Mesothelial cell of epicardium (in vitro differentiated cells): ENCODE results near the gene PDE7B. TPM values are rescaled to one million over a fixed set of nuclear protein-coding genes. Genes with fewer than 3 reads are reported as not detected.

Experiments
- DNase-seq, 2 experiments: peaks; one replicate each; pipeline ENCODE4 v3.0.0; 2021; ENCODE audit warnings: low spot score in 2 of 2; ENCODE audit not compliant: unreplicated experiment in 2 of 2
- H3K27ac Mint-ChIP-seq: 2 replicates; pipeline ENCODE4 v1.8.0; 2021; ENCODE audit warnings: mixed read lengths
- H3K27me3 Mint-ChIP-seq: 2 replicates; pipeline ENCODE4 v1.8.0; 2021; ENCODE audit warnings: low read depth, mixed read lengths
- H3K36me3 Mint-ChIP-seq: 2 replicates; pipeline ENCODE4 v1.8.0; 2021; ENCODE audit warnings: mixed read lengths
- H3K4me1 Mint-ChIP-seq: 2 replicates; pipeline ENCODE4 v1.8.0; 2021; ENCODE audit warnings: mixed read lengths
- H3K4me3 Mint-ChIP-seq: 2 replicates; pipeline ENCODE4 v1.8.0; 2021; ENCODE audit warnings: mild to moderate bottlenecking, moderate library complexity, mixed read lengths
- H3K9me3 Mint-ChIP-seq: 2 replicates; pipeline ENCODE4 v1.8.0; 2021; ENCODE audit warnings: mixed read lengths
- CTCF ChIP-seq: fragments of 200-600 bp; sonication (generic); IDR thresholded peaks from one replicate; pipeline ENCODE4 v1.5.0; 2021; ENCODE audit warnings: antibody characterized with exemption; ENCODE audit not compliant: unreplicated experiment
- total RNA-seq: library from RNA; stranded (reverse); gene quantifications from 3 replicates; pipeline ENCODE4 v1.2.1, GENCODE V29; 2021

PDE7B gene
- total RNA-seq, 1 donor from 2014 or later, result 18.2 TPM

GRCh38 chr6:136035378-136036070, 184.0 kb downstream of the PDE7B start:
- Mint-ChIP-seq H3K27me3 (no peaks in the 10 kb centered on the region), H3K4me3 (no peak overlapping the region), H3K9me3 (no peaks in the 10 kb centered on the region), H3K27ac (peak overlapping the region; percentile 92), H3K36me3 (no peaks in the 10 kb centered on the region), H3K4me1 (peaks cover 70% of the 10 kb centered on the region)
- no peak for TF ChIP-seq CTCF
- DNase-seq, result no peak

- H3K27ac Mint-ChIP-seq, result peak overlapping the region; percentile 92
- no peak for DNase-seq
- no peak overlapping the region for H3K4me3 Mint-ChIP-seq
- H3K9me3 Mint-ChIP-seq, result no peaks in the 10 kb centered on the region
- peaks cover 74% of the 10 kb centered on the region for H3K4me1 Mint-ChIP-seq
- H3K27me3 Mint-ChIP-seq, result no peaks in the 10 kb centered on the region
- no peaks in the 10 kb centered on the region for H3K36me3 Mint-ChIP-seq
- no peak for TF ChIP-seq CTCF
Measured at GRCh38 chr6:136036071-136036380, 184.5 kb downstream of the PDE7B start.

- no peak for DNase-seq
- Mint-ChIP-seq H3K27me3 (no peaks in the 10 kb centered on the region), H3K4me1 (peaks cover 80% of the 10 kb centered on the region), H3K36me3 (no peaks in the 10 kb centered on the region), H3K4me3 (no peak overlapping the region), H3K9me3 (no peaks in the 10 kb centered on the region), H3K27ac (peak overlapping the region; percentile 92)
- no peak for TF ChIP-seq CTCF
Measured at GRCh38 chr6:136036601-136037000, 185.1 kb downstream of the PDE7B start.

- H3K4me1 Mint-ChIP-seq, result peaks cover 74% of the 10 kb centered on the region
- DNase-seq, result no peak
- H3K9me3 Mint-ChIP-seq, result no peaks in the 10 kb centered on the region
- no peaks in the 10 kb centered on the region for H3K36me3 Mint-ChIP-seq
- H3K27me3 Mint-ChIP-seq, result no peaks in the 10 kb centered on the region
- H3K27ac Mint-ChIP-seq, result peak overlapping the region; percentile 92
- H3K4me3 Mint-ChIP-seq, result peak overlapping the region; percentile 67
- no peak for TF ChIP-seq CTCF
Measured at GRCh38 chr6:136037242-136037875, 185.9 kb downstream of the PDE7B start.

DNA sequence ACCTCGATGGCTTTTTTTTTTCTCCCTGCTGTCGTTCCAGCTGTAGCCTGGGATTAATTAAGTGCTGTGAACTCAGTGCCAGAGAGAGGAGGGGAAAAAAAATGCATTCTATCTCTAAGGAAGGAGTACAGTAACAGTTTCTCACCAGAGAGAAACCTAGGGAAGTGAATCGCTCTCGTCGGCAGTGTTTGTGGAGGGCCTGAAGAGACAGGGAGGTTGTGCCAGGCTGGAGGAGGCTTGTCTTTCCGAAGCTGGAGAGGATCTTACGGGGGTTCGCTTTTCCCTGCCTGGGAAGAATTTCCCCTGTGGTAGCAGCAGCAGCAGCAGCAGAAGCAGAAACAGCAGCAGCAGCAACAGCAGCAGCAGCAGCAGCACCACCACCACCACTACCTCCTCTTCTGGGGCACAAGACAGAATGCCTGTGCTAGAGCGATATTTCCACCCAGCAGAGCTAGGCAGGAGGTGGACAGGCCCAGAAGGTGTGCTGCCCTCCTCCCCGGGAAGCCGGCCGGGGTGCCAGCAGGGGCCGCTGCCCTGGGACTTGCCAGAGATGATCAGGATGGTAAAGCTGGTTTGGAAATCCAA, 186.5 kb downstream of the PDE7B start:
- Mint-ChIP-seq H3K27me3 (no peaks in the 10 kb centered on the region), H3K9me3 (no peaks in the 10 kb centered on the region), H3K4me3 (peak overlapping the region; percentile 67), H3K36me3 (no peaks in the 10 kb centered on the region), H3K4me1 (peaks cover 70% of the 10 kb centered on the region), H3K27ac (peak overlapping the region; percentile 92)
- DNase-seq, result peak in 1 of 2 experiments; percentile 42
- TF ChIP-seq CTCF, result no peak
